Measurements from ENCODE around the gene WDR35. TPM values are rescaled to one million over a fixed set of nuclear protein-coding genes. Genes with fewer than 3 reads are reported as not detected.

WDR35 gene
- total and polyA plus RNA-seq, 2 of the 4 experiments (the other 2 are of a cell fraction): 3.4 to 8.1 TPM

DNA sequence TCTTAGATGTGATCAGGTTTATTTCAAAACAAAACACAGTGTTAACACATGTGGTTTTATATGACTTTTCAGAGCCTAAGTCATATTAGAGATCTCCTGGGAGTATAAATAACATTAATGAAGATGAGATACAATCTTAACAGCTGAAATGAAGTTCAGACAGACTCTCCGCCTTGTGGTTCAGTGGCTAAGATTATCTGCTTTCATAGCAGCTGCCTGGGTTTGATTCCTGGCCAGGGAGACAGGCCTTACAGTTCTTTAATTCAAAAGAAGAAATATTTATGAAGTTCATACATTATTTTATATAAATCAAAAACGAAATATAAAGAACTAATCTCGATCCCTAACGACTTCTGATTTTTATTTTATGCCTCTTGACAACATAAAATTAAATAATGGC, 52.9 kb downstream of the WDR35 start:
- no peak overlapping the region for H2AK9ac ChIP-seq (replicated peaks; ENCODE audit: low read depth, low read length, poor library complexity)
- no peak overlapping the region for H3K56ac ChIP-seq (ENCODE audit: extremely low read depth, insufficient read depth, low read length)
- H4K8ac ChIP-seq (ENCODE audit: low read depth in 2 of 2, low read length in 2 of 2): no peak overlapping the region
- H2BK120ac ChIP-seq (ENCODE audit: low read depth, low read length): no peak overlapping the region
- H4K91ac ChIP-seq (ENCODE audit: insufficient read depth, low read depth, low read length): no peak overlapping the region
- no peak overlapping the region for H4K5ac ChIP-seq (ENCODE audit: low read depth, low read length)
- H3K4me1 ChIP-seq (ENCODE audit: control insufficient read depth, insufficient read depth, low read length): peaks cover 8% of the 10 kb centered on the region
- no peak for DNase-seq
- no peak overlapping the region for H2AFZ ChIP-seq (replicated peaks; ENCODE audit: low read length, poor library complexity)
- WGBS, 2 experiments (ENCODE audit: extremely low coverage in 2 of 2, insufficient read length in 1 of 2): 100% methylated on average over 3 of the region's 4 CpGs; no CpG with 5 or more reads in 1 of the 2 experiments
- BruUV-seq (replicated peaks): no TSS peak
- no peaks in the 10 kb centered on the region for H3K79me1 ChIP-seq (ENCODE audit: low read depth in 1 of 2, low read length in 2 of 2)
- no peak overlapping the region for H2BK15ac ChIP-seq (ENCODE audit: low read depth, low read length)
- dilution Hi-C loops (cut with HindIII; ENCODE audit: low sequenced_read_pairs, unreplicated experiment): no loop called here
- H2BK20ac ChIP-seq (ENCODE audit: low read depth, low read length): no peak overlapping the region
- H3K23ac ChIP-seq (ENCODE audit: low read depth, low read length): no peak overlapping the region
- H3K4me2 ChIP-seq (ENCODE audit: low read depth, low read length): no peak overlapping the region
- intact Hi-C loops (cut with micrococcal nuclease): loop anchor here (10.0 kb wide), 1 partner anchor 888 kb away; the partner anchor contains the start of gene LDAH
- no peak overlapping the region for H3K9ac ChIP-seq (ENCODE audit: low read depth, low read length)
- H3K9me3 ChIP-seq (ENCODE audit: control insufficient read depth, insufficient read depth, low read length): no peaks in the 10 kb centered on the region
- ChIA-PET POLR2A (ENCODE audit: unreplicated experiment) (no interaction called here), CTCF (no interaction called here)
- no peaks in the 10 kb centered on the region for H3K9me1 ChIP-seq (ENCODE audit: insufficient read depth, low read length)
- no peak overlapping the region for H3K27ac ChIP-seq (ENCODE audit: insufficient read depth, low read length)
- no peak overlapping the region for H3K14ac ChIP-seq (replicated peaks; ENCODE audit: low read depth, low read length)
- in situ Hi-C loops (cut with MboI; ENCODE audit: low sequenced_read_pairs): no loop called here
- H3K18ac ChIP-seq (ENCODE audit: low read depth, low read length): no peak overlapping the region
- H3K36me3 ChIP-seq (ENCODE audit: control insufficient read depth, insufficient read depth, low read length): peaks cover 7% of the 10 kb centered on the region
- H2BK5ac ChIP-seq (ENCODE audit: low read depth, low read length, poor library complexity, severe bottlenecking): no peak overlapping the region
- no peaks in the 10 kb centered on the region for H4K20me1 ChIP-seq (ENCODE audit: insufficient read depth, low read length)
- TF ChIP-seq, protein P1, sequence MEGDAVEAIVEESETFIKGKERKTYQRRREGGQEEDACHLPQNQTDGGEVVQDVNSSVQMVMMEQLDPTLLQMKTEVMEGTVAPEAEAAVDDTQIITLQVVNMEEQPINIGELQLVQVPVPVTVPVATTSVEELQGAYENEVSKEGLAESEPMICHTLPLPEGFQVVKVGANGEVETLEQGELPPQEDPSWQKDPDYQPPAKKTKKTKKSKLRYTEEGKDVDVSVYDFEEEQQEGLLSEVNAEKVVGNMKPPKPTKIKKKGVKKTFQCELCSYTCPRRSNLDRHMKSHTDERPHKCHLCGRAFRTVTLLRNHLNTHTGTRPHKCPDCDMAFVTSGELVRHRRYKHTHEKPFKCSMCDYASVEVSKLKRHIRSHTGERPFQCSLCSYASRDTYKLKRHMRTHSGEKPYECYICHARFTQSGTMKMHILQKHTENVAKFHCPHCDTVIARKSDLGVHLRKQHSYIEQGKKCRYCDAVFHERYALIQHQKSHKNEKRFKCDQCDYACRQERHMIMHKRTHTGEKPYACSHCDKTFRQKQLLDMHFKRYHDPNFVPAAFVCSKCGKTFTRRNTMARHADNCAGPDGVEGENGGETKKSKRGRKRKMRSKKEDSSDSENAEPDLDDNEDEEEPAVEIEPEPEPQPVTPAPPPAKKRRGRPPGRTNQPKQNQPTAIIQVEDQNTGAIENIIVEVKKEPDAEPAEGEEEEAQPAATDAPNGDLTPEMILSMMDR (conservative IDR thresholded peaks at IDR 0.05; ENCODE audit: low read depth, low read length): no peak
- TF ChIP-seq BHLHE40 (IDR thresholded peaks at IDR 0.05; ENCODE audit: low read depth, low read length): no peak
- TF ChIP-seq, protein P2, sequence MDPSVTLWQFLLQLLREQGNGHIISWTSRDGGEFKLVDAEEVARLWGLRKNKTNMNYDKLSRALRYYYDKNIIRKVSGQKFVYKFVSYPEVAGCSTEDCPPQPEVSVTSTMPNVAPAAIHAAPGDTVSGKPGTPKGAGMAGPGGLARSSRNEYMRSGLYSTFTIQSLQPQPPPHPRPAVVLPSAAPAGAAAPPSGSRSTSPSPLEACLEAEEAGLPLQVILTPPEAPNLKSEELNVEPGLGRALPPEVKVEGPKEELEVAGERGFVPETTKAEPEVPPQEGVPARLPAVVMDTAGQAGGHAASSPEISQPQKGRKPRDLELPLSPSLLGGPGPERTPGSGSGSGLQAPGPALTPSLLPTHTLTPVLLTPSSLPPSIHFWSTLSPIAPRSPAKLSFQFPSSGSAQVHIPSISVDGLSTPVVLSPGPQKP (IDR thresholded peaks at IDR 0.05; ENCODE audit: borderline replicate concordance, low read depth, low read length): no peak
- no peak for TF ChIP-seq POLR2A (IDR thresholded peaks at IDR 0.05; ENCODE audit: low read depth, low read length)
- no peak overlapping the region for H3K4me3 ChIP-seq (ENCODE audit: insufficient read depth, low read depth, low read length)
- no peak overlapping the region for H2AK5ac ChIP-seq (ENCODE audit: low read depth, low read length)
- ATAC-seq (ENCODE audit: low read depth): no peak
- no peaks in the 10 kb centered on the region for H3K27me3 ChIP-seq (ENCODE audit: control insufficient read depth, insufficient read depth, low read length)
- H3K4ac ChIP-seq (ENCODE audit: low read depth, low read length): no peak overlapping the region
